Stimulated activated CD8-positive, alpha-beta memory T cell treated with anti-CD3 and anti-CD28 coated beads, Interleukin-2, amount 100 ng/mL, for 1 hour (primary cell): ENCODE results near the gene SLC10A3.
A peak's percentile ranks its signal among the peaks of the same experiment; 100 is the strongest.

Experiments
- DNase-seq, 2 donors: peaks; one replicate each; pipeline ENCODE4 v3.0.0-alpha.2; 2020; ENCODE audit warnings: low read depth in 2 of 2

The SLC10A3 gene

DNA sequence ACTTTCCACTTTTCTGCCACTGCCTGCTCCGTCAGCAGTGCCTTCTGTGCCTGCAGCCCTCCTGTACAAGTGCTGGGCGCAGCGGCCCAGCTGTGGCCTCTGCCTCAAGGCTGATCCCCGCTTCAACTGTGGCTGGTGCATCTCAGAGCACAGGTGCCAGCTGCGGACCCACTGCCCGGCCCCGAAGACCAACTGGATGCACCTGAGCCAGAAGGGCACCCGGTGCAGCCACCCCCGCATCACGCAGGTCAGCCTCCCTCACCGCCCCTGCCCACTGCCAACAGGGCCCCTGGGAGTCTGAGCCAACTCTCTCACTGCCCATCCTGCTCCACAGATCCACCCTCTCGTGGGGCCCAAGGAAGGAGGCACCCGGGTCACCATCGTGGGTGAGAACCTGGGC is 24.8 kb downstream of the SLC10A3 start:
- no peak for DNase-seq

GRCh38 chrX:154464806-154465365 is 25.5 kb downstream of the SLC10A3 start:
- no peak for DNase-seq

- DNase-seq: no peak
Measured at GRCh38 chrX:154463611-154464220, 26.7 kb downstream of the SLC10A3 start.

DNA sequence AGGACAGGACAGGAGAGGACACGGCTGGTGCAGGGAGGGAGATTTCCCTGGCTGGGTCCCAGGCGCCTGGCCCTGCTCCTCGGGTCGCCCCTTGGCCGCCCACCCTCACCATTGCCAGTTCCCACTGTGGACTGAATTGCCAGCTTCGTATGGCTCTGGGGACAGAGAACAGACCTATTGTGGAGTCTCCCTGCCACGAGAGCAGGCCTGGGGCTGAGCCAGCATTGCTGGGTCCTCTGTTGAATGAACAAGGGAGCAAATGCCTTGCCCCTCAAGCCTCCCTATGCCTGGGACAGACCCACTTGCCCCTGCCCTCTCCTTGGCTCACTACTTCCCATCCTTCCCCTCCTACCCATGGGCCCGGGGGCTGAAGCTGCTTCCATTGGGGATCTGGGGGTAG is 28.0 kb downstream of the SLC10A3 start:
- DNase-seq: no peak

DNA sequence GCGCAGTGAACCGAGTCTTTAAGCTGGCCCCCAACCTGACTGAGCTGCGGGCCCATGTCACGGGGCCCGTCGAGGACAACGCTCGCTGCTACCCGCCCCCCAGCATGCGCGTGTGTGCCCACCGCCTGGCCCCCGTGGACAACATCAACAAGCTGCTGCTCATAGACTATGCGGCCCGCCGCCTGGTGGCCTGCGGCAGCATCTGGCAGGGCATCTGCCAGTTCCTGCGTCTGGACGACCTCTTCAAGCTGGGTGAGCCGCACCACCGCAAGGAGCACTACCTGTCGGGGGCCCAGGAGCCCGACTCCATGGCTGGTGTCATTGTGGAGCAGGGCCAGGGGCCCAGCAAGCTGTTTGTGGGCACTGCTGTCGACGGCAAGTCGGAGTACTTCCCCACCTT is 30.1 kb downstream of the SLC10A3 start:
- no peak for DNase-seq

DNA sequence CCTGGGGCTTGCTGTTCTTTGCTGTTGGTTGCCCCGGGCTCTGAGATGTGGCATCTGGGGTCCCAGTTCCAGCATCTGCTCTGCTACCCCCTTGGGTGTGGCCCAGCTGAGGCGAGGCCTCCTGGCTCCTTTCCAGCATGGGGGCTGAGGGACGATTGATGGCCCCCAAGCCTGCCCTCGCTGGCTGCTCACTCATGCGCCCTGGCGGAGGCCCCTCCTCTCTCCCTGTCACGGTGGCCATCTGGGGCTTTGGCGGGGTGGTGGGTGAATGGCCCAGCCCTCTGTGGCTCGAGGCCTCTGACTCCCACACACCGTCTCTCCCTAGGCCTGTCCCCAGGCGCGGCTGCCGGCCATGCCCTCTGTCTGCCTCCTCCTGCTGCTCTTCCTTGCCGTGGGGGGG is 30.6 kb downstream of the SLC10A3 start:
- DNase-seq: no peak

- no peak for DNase-seq
Measured at GRCh38 chrX:154458954-154459778, 31.3 kb downstream of the SLC10A3 start.

- DNase-seq: peak; percentile 40 to 49
Measured at GRCh38 chrX:154458116-154458953, 32.1 kb downstream of the SLC10A3 start, which contains the start of gene PLXNA3. PLXNA3 (plus strand) TSS chrX:154458281; CDS start chrX:154460184, 1,903 bp downstream.

DNA sequence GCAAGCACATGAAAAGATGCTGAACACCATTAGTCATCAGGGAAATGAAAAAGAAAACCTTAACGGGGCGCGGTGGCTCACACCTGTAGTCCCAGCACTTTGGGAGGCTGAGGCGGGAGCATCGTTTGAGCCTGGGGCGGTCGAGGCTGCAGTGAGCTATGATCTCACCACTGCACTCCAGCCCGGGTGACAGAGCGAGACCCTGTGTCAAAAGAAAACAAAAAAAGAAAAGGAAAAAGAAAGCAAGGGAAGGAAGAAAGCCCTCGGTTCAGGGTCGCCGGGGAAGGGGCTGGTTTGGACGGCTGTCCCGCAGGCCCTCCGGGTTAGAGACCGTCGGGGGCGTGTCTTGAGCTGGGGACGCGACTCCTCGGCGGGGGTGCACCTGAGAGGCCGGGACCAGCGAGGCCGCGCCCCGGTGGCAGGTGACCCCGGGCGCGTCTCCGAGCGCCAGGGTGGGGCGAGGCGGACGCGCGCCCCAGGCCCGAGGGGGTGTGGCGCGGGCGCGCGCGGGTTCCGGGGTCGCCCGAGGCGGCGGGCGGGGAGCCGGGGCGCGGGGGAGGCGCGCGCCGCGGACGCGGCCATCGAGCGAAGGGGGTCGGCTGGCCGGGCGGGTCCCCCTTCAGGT is 32.8 kb downstream of the SLC10A3 start:
- peak; percentile 13 to 35 for DNase-seq

- DNase-seq: no peak
Measured at GRCh38 chrX:154452823-154453222, 37.6 kb downstream of the SLC10A3 start.

DNA sequence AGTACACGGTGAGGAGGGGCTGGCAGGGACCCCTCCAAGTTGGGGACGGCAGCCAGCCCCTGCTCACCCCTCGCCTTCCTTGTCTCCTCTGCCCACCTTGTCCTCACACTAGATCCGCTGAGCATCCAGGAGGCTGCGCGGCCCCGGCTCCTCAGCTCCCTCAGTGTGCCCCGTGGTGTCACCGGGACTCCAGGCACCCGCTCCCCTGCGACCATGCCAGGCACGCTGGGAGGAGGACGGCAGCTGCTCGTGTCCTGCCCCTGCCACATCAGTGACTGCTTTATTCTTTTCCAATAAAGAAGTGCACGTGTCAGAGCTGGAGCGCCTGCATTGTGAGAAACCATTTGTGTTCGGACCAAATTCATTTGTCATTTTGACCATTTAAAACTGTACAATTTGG is 40.1 kb downstream of the SLC10A3 start:
- no peak for DNase-seq

DNA sequence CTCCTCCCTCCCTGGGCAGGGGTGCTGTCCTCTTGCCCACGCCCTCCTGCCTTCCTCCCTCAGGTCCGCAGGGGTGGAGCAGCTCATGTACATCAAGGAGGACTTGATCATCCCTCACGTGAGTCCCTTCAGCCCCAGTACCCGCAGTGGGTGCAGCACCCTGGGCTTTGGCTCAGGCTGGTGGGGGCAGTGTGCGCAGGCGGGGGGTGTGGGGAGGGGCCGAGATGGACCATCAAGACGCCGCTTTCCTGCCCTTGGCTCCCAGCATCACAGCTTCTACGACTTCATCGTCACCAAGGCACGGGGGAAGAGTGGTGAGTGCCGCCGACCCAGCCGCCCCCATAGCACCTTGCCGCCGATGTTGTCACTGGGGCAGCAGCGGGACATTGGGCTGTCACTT is 40.8 kb downstream of the SLC10A3 start:
- DNase-seq: no peak

- DNase-seq: no peak
Measured at GRCh38 chrX:154448484-154448883, 41.9 kb downstream of the SLC10A3 start.

GRCh38 chrX:154446430-154446829 is 44.0 kb downstream of the SLC10A3 start:
- no peak for DNase-seq

DNA sequence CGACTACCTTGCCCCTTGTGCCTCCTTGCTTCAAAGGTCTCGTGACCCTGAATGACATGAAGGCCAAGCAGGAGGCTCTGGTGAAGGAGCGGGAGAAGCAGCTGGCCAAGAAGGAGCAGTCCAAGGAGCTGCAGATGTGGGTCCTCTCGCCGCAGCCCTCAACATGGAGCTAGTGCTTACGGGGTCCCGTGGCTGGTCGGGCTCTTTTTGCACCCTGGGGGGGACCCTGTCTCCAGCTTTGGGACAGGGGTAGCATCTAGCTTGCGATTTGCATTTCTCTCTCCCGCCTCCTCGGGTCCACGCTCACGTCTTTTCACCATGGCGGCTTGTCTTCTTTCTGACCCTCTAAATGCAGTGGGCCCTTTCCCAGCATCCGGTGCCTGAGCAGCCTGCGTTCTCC is 44.7 kb downstream of the SLC10A3 start:
- no peak for DNase-seq

DNA sequence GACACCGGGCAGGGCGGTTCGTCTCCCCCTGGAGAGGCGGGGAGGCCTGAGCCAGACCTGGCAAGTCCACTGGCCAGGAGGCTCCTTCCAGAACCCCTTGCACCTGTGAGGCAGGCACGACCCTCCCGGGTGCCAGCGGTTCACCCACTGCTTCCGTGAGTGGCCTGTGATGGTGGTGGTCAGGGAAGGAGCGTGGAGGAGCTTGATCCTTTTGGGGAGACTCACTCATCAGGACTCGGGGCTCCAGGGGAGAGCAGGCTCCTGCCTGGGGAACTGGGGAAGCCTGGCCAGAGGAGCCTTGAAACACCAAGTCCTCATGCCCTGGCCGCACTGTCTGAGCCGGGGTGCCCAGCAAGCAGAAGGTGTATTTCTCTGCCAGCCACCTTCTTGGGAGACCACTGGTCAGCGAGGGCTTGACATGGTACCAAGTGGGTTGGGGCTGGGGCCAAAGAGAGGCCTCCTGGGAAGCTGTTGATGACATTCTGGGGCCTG is 45.6 kb downstream of the SLC10A3 start:
- DNase-seq: no peak

DNA sequence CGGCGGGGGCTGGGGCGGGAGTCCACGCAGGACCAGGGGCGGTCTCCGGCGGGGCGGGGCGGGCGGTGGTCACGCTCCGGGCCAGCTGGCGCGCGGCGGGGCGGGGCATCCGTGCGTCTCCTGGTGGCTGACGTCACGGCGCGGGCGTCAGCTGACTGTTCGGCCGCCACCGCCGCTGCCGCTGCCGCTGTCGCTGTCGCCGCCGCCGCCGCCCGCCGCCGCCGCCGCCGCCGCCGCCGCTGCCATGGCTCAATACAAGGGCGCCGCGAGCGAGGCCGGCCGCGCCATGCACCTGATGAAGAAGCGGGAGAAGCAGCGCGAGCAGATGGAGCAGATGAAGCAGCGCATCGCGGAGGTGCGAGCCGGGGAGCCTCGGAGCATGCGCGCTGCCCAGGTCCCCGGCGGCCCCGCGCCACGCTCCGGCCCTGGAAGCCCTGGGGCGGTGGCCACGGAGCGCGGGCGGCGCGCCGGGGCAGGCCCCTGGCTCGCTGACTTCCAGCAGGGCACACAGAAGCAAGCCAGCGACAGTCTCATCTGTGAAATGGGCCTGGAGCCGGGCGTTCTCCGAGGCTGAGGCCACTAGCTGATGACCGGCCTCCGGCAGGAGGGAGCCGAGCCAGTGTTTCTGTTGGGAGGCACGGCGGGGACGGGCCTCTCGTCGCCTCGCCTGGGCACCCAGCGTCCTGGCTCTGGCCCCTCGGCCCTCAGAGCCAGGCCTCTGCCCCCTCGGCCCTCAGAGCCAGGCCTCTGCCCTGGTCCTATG is 46.3 kb downstream of the SLC10A3 start, which contains the start of gene FAM50A:
FAM50A (plus strand) TSS at position 150 of the 763 bp plus-strand sequence; CDS start at position 245, 95 bp downstream.
- peak; percentile 38 to 46 for DNase-seq

GRCh38 chrX:154443479-154443910 is 46.9 kb downstream of the SLC10A3 start:
- no peak for DNase-seq

- no peak for DNase-seq
Measured at GRCh38 chrX:154441984-154442707, 48.3 kb downstream of the SLC10A3 start.

- no peak for DNase-seq
Measured at GRCh38 chrX:154441564-154441963, 48.9 kb downstream of the SLC10A3 start.
